Neuronal stem cell (in vitro differentiated cells): Measurements from ENCODE around the gene DPYSL3.

ENCODE experiments used
- DNase-seq: peaks from one replicate; pipeline ENCODE4 v3.0.0-alpha.2; 2013; ENCODE audit warnings: low spot score
- H2AFZ ChIP-seq: one replicate; pipeline ENCODE4 v1.6.1; 2013; ENCODE audit warnings: mild to moderate bottlenecking, low read length, inconsistent platforms
- H2AK5ac ChIP-seq: 2 replicates; pipeline ENCODE4 v1.6.1; 2013; ENCODE audit warnings: low read depth, mild to moderate bottlenecking, inconsistent platforms, low read length, moderate library complexity, mixed read lengths
- H2BK120ac ChIP-seq: 2 replicates; pipeline ENCODE4 v1.6.1; 2013; ENCODE audit warnings: low read depth, mild to moderate bottlenecking, inconsistent platforms, low read length, moderate library complexity, mixed read lengths
- H2BK12ac ChIP-seq: one replicate; pipeline ENCODE4 v1.6.1; 2013; ENCODE audit warnings: low read length, inconsistent platforms
- H2BK15ac ChIP-seq: 2 replicates; pipeline ENCODE4 v1.6.1; 2013; ENCODE audit warnings: mild to moderate bottlenecking, low read length, inconsistent platforms, mixed read lengths
- H2BK5ac ChIP-seq: one replicate; pipeline ENCODE4 v1.6.1; 2013; ENCODE audit warnings: inconsistent platforms, mild to moderate bottlenecking, low read length, moderate library complexity
- H3K14ac ChIP-seq: one replicate; pipeline ENCODE4 v1.6.1; 2013; ENCODE audit warnings: low read length, inconsistent platforms
- H3K18ac ChIP-seq: 2 replicates; pipeline ENCODE4 v1.6.1; 2013; ENCODE audit warnings: low read length, inconsistent platforms
- H3K23ac ChIP-seq: 2 replicates; pipeline ENCODE4 v1.6.1; 2013; ENCODE audit warnings: low read depth, mild to moderate bottlenecking, mixed read lengths, low read length, inconsistent platforms; ENCODE audit not compliant: poor library complexity
- H3K27ac ChIP-seq: replicated peaks from 3 replicates; pipeline ENCODE4 v1.5.1; 2013; ENCODE audit warnings: low read length, inconsistent platforms
- H3K27me3 ChIP-seq, 3 experiments: 2 replicates each; pipeline ENCODE4 v1.6.1; 2013; ENCODE audit warnings: low read length in 3 of 3, mild to moderate bottlenecking in 2 of 3, inconsistent platforms in 1 of 3, low read depth in 1 of 3, mixed read lengths in 1 of 3, moderate library complexity in 1 of 3; ENCODE audit not compliant: control insufficient read depth in 3 of 3, insufficient read depth in 3 of 3
- H3K36me3 ChIP-seq, 2 donors: replicated peaks in 1 of 2; 2 replicates each; pipeline ENCODE4 v1.6.1; 2013; ENCODE audit warnings: low read length in 2 of 2; ENCODE audit not compliant: control insufficient read depth in 2 of 2, insufficient read depth in 2 of 2
- H3K4ac ChIP-seq: 2 replicates; pipeline ENCODE4 v1.6.1; 2013; ENCODE audit warnings: inconsistent platforms, mild to moderate bottlenecking, low read length, moderate library complexity
- H3K4me1 ChIP-seq, 2 donors: 1 replicate in 1 of 2; 2 replicates in 1 of 2; pipeline ENCODE4 v1.6.1; 2013; ENCODE audit warnings: low read length in 2 of 2, low read depth in 1 of 2; ENCODE audit not compliant: control insufficient read depth in 2 of 2, insufficient read depth in 1 of 2
- H3K4me2 ChIP-seq: one replicate; pipeline ENCODE4 v1.6.1; 2013; ENCODE audit warnings: mild to moderate bottlenecking, low read length, inconsistent platforms; ENCODE audit not compliant: insufficient read depth, poor library complexity, severe bottlenecking
- H3K4me3 ChIP-seq, 2 donors: 2 replicates each; pipeline ENCODE4 v1.5.1; 2013; ENCODE audit warnings: low read length in 2 of 2, mild to moderate bottlenecking in 2 of 2, inconsistent platforms in 1 of 2, moderate library complexity in 1 of 2
- H3K79me1 ChIP-seq: one replicate; pipeline ENCODE4 v1.6.1; 2013; ENCODE audit warnings: low read depth, mild to moderate bottlenecking, inconsistent platforms, low read length, moderate library complexity
- H3K9ac ChIP-seq: one replicate; pipeline ENCODE4 v1.6.1; 2013; ENCODE audit warnings: mild to moderate bottlenecking, low read depth, low read length, inconsistent platforms; ENCODE audit not compliant: poor library complexity
- H3K9me3 ChIP-seq, 2 donors: replicated peaks in 1 of 2; 2 replicates each; pipeline versions ENCODE3 to v1.6.1; 2013; ENCODE audit warnings: low read length in 2 of 2, mild to moderate bottlenecking in 2 of 2, inconsistent platforms in 1 of 2, low read depth in 1 of 2, mixed read lengths in 1 of 2, moderate library complexity in 1 of 2; ENCODE audit not compliant: control insufficient read depth in 2 of 2, insufficient read depth in 1 of 2
- H4K8ac ChIP-seq: one replicate; pipeline ENCODE4 v1.6.1; 2013; ENCODE audit warnings: low read depth, mild to moderate bottlenecking, inconsistent platforms, low read length, moderate library complexity
- H4K91ac ChIP-seq: one replicate; pipeline ENCODE4 v1.6.1; 2013; ENCODE audit warnings: low read length, low read depth, mild to moderate bottlenecking, inconsistent platforms; ENCODE audit not compliant: poor library complexity
- WGBS, 2 donors: extraction: QIAGEN DNeasy Blood & Tissue Kit; methylation state at CpG; one replicate each; pipeline ENCODE4 v1.1.7; 2013; ENCODE audit warnings: missing lambda C conversion rate in 2 of 2, mixed read lengths in 1 of 2; ENCODE audit not compliant: insufficient read length in 2 of 2, insufficient replicate concordance in 1 of 2; ENCODE audit errors: extremely low coverage in 2 of 2; 5-methylcytosine and 5-hydroxymethylcytosine counted together

The DPYSL3 gene

DNA sequence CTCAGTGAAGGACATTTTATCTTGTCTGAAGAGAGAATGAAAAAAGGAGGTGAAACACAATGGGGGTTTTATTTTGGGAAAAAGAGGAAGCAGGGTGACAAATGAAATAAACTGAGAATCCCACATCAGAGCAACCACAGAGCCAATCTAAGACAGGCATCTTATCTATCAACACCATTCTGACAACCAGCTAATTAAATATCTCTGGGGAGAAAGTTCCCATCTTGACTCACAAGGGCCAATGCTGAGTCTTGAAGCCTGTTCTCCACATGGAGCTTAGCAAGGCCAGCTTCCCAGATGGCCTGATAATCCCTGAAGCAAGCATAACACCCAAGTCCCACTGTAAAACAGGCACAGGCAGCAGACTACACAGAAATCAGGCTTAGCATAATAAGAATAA lies 30.4 kb downstream of the DPYSL3 start:
- H2BK120ac ChIP-seq = no peak overlapping the region
- H3K27ac ChIP-seq = no peak overlapping the region
- no peak overlapping the region for H3K9ac ChIP-seq
- no peak overlapping the region for H3K4me3 ChIP-seq
- no peak overlapping the region for H3K4ac ChIP-seq
- H2BK5ac ChIP-seq = no peak overlapping the region
- H3K23ac ChIP-seq = no peak overlapping the region
- H4K8ac ChIP-seq = no peak overlapping the region
- H3K4me1 ChIP-seq = peaks cover 2 to 3% of the 10 kb centered on the region in 2 donors
- no peaks in the 10 kb centered on the region for H3K79me1 ChIP-seq
- H2AFZ ChIP-seq = no peak overlapping the region
- no peak overlapping the region for H2AK5ac ChIP-seq
- no peak overlapping the region for H4K91ac ChIP-seq
- no peak overlapping the region for H2BK15ac ChIP-seq
- no peak overlapping the region for H3K14ac ChIP-seq
- DNase-seq = no peak
- peaks cover 3 to 6% of the 10 kb centered on the region in 2 donors for H3K9me3 ChIP-seq
- no peak overlapping the region for H3K4me2 ChIP-seq
- H3K27me3 ChIP-seq = no peaks in the 10 kb centered on the region
- H3K18ac ChIP-seq = no peak overlapping the region
- H3K36me3 ChIP-seq = peaks cover 0 to 5% of the 10 kb centered on the region in 2 donors
- no peak overlapping the region for H2BK12ac ChIP-seq

DNA sequence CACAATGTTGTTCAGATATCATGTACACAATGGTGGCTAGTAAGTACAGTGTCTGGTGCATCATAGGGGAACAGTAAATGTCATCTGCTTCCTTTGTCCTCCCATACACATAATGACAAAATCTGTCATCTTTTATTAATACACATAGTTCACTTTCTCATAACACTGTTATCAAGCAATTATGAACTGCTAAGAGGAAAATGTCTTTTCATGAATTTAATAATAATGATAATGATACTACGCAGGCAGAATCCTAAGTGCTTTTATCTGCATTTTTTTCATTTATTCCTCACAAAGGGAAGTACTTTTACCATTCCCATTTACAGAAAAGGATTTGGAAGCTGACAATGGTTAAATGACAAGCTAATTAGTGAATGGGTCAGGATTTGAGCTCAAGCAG lies 35.7 kb downstream of the DPYSL3 start:
- Histone ChIP-seq H3K9me3 (peaks cover 0 to 6% of the 10 kb centered on the region in 2 donors), H2BK5ac (no peak overlapping the region), H4K91ac (no peak overlapping the region), H2AK5ac (no peak overlapping the region), H3K27me3 (no peaks in the 10 kb centered on the region), H3K27ac (no peak overlapping the region), H3K4me3 (no peak overlapping the region), H3K4ac (no peak overlapping the region), H3K36me3 (peaks cover 0 to 38% of the 10 kb centered on the region in 2 donors), H3K79me1 (no peaks in the 10 kb centered on the region), H2AFZ (no peak overlapping the region), H4K8ac (no peak overlapping the region), H2BK120ac (no peak overlapping the region), H3K18ac (no peak overlapping the region), H3K14ac (no peak overlapping the region), H2BK15ac (no peak overlapping the region), H3K4me1 (peaks cover 0 to under 1% of the 10 kb centered on the region in 2 donors), H2BK12ac (no peak overlapping the region), H3K9ac (no peak overlapping the region), H3K23ac (no peak overlapping the region), H3K4me2 (no peak overlapping the region)
- no peak for DNase-seq
- no CpG with 5 or more reads among the region's 1 CpG for WGBS, 2 donors

DNA sequence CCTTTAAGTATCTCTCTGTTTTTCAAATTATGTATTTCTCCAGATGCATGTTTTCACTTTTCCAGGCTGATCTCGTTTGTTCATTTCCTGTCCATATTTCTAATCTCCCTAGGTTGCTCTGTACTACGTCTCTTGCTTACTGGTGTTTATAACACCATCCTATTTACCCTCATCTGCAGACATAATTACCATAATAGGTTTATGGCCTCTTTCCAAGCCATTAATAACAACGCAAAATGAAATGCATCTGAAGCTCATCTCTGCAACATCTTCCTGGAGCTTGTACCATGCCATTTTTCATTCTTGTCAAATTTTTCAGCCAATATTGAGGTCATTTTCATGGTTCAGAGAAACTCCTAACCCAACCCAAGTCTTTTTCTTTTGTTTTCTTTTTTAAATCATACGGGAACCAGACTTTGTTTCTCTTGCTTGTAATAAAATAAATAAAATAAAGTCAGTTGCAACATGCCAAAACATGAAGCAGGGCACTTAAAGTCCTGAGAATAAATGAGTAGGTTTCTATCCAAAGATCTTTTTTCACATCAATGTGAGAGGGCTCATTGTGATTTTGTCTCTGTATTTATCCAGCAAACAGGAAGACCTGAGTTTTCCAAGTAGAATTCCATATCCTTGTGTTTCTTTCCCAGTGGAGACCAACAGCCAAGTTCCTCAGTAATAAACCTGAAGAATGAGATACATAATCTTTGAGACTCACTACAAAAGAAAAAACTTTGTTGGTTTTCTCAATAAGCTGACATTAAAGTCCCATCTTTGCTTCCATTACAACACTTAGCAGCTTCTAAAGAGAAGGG lies 37.0 kb downstream of the DPYSL3 start:
- H3K14ac ChIP-seq = no peak overlapping the region
- H4K8ac ChIP-seq = no peak overlapping the region
- H2AK5ac ChIP-seq = no peak overlapping the region
- H3K4me3 ChIP-seq = no peak overlapping the region
- no peak overlapping the region for H2BK120ac ChIP-seq
- no peak overlapping the region for H2BK5ac ChIP-seq
- no peak overlapping the region for H3K18ac ChIP-seq
- no peaks in the 10 kb centered on the region for H3K27me3 ChIP-seq
- H3K36me3 ChIP-seq = peaks cover 0 to 38% of the 10 kb centered on the region in 2 donors
- H2AFZ ChIP-seq = no peak overlapping the region
- no peak overlapping the region for H3K27ac ChIP-seq
- no peak for DNase-seq
- no peak overlapping the region for H3K4me2 ChIP-seq
- no peaks in the 10 kb centered on the region for H3K4me1 ChIP-seq
- no peak overlapping the region for H3K23ac ChIP-seq
- no peaks in the 10 kb centered on the region for H3K79me1 ChIP-seq
- no CpG with 5 or more reads among the region's 4 CpGs for WGBS, 2 donors
- peaks cover 0 to 9% of the 10 kb centered on the region in 2 donors for H3K9me3 ChIP-seq
- no peak overlapping the region for H3K4ac ChIP-seq
- H3K9ac ChIP-seq = no peak overlapping the region
- no peak overlapping the region for H2BK15ac ChIP-seq
- no peak overlapping the region for H4K91ac ChIP-seq
- no peak overlapping the region for H2BK12ac ChIP-seq

DNA sequence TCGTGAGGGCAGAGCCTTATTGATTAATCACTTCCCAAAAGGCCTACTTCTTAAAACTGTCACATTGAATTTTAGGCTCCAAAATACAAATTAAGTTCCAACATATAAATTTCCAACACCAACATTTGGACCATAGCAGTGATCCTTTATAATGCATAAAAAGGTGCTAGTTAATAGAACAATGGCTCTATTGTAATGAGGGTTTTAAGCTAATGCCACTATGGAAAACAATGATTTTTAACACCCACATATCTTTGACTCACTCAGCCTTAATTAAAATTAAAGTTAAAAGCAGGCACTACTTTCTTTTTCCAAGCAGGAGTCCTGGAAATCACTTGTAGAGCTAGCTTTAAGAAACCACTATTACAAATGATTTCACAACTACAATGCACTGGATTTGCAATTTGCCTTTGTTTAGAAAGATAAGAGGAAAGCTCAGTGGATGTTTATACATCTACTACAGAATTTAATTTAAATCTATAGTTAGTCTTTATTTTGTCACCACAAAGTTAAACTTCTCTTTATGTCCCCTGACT lies 41.8 kb downstream of the DPYSL3 start:
- Histone ChIP-seq H2AFZ (no peak overlapping the region), H2BK15ac (no peak overlapping the region), H3K27me3 (no peaks in the 10 kb centered on the region), H4K91ac (no peak overlapping the region), H3K9ac (no peak overlapping the region), H2BK5ac (no peak overlapping the region), H2BK12ac (no peak overlapping the region), H3K23ac (no peak overlapping the region), H3K9me3 (peaks cover 4 to 6% of the 10 kb centered on the region in 2 donors), H2AK5ac (no peak overlapping the region), H2BK120ac (no peak overlapping the region), H3K4me1 (peaks cover 0 to 5% of the 10 kb centered on the region in 2 donors), H3K36me3 (peaks cover 0 to 49% of the 10 kb centered on the region in 2 donors), H3K4me3 (no peak overlapping the region), H3K18ac (no peak overlapping the region), H4K8ac (no peak overlapping the region), H3K79me1 (no peaks in the 10 kb centered on the region), H3K4me2 (no peak overlapping the region), H3K14ac (no peak overlapping the region), H3K4ac (no peak overlapping the region), H3K27ac (no peak overlapping the region)
- no CpG with 5 or more reads among the region's 1 CpG for WGBS, 2 donors
- no peak for DNase-seq
